ENCODE measurements around the gene CACNA1C. TPM values are rescaled to one million over a fixed set of nuclear protein-coding genes. Genes with fewer than 3 reads are reported as not detected.

Gene CACNA1C
- total RNA-seq, 3 donors from 2014 or later: 2.6 to 11.8 (median 9.5) TPM

DNA sequence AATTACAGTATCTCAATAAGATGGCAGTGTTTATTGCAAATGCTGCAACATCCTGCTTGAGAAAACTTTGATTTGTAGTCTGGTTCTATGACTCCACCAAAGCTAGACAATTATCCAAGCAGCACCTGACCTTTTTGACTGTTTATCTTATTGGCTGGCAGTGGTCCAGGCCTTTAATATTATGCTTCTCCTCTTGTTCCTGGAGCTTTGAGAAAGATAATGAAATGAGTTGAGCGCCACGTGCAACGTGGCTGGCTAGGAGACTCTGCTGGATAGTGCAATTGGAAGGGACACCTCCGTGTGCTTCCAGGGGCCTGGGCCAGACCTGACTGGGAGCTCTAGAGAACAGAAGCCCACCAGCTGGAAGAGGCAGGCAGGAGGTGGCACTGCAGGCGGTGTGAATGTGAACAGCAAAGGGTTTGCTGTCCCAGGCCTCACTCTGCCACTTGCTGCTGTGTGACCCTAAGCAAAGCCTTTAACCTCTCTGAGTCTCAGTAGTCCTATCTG lies 349.3 kb downstream of the CACNA1C start:
- no peaks in the 10 kb centered on the region for H3K27me3 ChIP-seq
- TF ChIP-seq POLR2A (IDR thresholded peaks at IDR 0.05): no peak
- TF ChIP-seq, protein P1, sequence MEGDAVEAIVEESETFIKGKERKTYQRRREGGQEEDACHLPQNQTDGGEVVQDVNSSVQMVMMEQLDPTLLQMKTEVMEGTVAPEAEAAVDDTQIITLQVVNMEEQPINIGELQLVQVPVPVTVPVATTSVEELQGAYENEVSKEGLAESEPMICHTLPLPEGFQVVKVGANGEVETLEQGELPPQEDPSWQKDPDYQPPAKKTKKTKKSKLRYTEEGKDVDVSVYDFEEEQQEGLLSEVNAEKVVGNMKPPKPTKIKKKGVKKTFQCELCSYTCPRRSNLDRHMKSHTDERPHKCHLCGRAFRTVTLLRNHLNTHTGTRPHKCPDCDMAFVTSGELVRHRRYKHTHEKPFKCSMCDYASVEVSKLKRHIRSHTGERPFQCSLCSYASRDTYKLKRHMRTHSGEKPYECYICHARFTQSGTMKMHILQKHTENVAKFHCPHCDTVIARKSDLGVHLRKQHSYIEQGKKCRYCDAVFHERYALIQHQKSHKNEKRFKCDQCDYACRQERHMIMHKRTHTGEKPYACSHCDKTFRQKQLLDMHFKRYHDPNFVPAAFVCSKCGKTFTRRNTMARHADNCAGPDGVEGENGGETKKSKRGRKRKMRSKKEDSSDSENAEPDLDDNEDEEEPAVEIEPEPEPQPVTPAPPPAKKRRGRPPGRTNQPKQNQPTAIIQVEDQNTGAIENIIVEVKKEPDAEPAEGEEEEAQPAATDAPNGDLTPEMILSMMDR (IDR thresholded peaks at IDR 0.05): no peak
- TF ChIP-seq POLR2AphosphoS5 (IDR thresholded peaks at IDR 0.05): no peak
- H3K27ac ChIP-seq: no peak overlapping the region
- H3K4me3 ChIP-seq: no peak overlapping the region
- intact Hi-C loops (cut with DNase I; ENCODE audit: low total_unique reads): no loop called here
- H3K9me3 ChIP-seq: no peaks in the 10 kb centered on the region
- DNase-seq (ENCODE audit: low spot score in 2 of 2): no peak
- H3K36me3 ChIP-seq: no peaks in the 10 kb centered on the region
- peaks cover 0 to 8% of the 10 kb centered on the region in 2 donors for H3K4me1 ChIP-seq

DNA sequence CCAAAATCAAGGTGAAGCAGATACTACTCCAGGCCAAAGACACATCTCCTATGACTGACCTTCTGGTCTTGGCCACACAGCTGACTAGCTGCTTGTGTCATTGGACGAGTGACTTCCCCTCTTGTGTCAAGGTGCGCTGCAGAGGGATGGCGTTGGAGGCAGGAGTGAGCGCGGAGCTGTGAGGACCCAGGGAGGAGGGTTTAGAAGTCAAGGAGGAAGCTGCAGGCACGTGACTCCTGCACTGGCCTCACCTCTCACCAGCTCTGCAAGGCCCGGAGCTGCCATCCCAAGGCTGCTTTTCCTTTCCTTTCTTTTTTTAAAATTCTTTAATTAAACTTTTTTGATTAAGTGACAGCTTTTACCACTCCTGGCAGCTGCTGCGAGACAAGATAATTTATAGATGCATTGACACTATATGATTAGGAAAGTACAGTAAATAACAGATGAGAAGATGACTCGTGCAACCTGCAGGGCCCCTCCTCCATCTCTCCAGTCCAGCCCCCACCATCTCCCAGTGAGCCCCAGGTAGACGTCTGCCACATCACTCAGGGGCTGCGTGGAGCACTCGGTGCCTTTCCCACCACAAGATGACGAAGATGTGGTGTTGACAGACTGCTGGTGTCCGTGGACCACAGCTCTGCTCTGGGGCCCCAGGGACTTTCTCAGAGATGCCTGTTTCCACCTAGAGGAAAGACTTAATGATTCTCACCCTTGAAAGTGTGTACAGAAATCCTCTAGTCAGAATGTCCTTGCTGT lies 350.6 kb downstream of the CACNA1C start:
- intact Hi-C loops (cut with DNase I; ENCODE audit: low total_unique reads): no loop called here
- H3K27ac ChIP-seq: no peak overlapping the region
- no peaks in the 10 kb centered on the region for H3K27me3 ChIP-seq
- H3K36me3 ChIP-seq: no peaks in the 10 kb centered on the region
- H3K4me3 ChIP-seq: no peak overlapping the region
- no peak for DNase-seq (ENCODE audit: low spot score in 2 of 2)
- H3K4me1 ChIP-seq: no peaks in the 10 kb centered on the region
- no peaks in the 10 kb centered on the region for H3K9me3 ChIP-seq
- TF ChIP-seq, protein P1 (IDR thresholded peaks at IDR 0.05): no peak
- no peak for TF ChIP-seq POLR2A (IDR thresholded peaks at IDR 0.05)
- TF ChIP-seq POLR2AphosphoS5 (IDR thresholded peaks at IDR 0.05): no peak

GRCh38 chr12:2405039-2405438 lies 352.3 kb downstream of the CACNA1C start:
- DNase-seq (ENCODE audit: low spot score in 2 of 2): no peak
- Histone ChIP-seq H3K9me3 (no peaks in the 10 kb centered on the region), H3K36me3 (no peaks in the 10 kb centered on the region), H3K27ac (no peak overlapping the region), H3K27me3 (no peaks in the 10 kb centered on the region), H3K4me3 (no peak overlapping the region), H3K4me1 (no peaks in the 10 kb centered on the region)
- intact Hi-C loops (cut with DNase I; ENCODE audit: low total_unique reads): no loop called here
- TF ChIP-seq POLR2A (IDR thresholded peaks at IDR 0.05) (no peak), POLR2AphosphoS5 (IDR thresholded peaks at IDR 0.05) (no peak)
- TF ChIP-seq, protein P1 (IDR thresholded peaks at IDR 0.05): no peak

DNA sequence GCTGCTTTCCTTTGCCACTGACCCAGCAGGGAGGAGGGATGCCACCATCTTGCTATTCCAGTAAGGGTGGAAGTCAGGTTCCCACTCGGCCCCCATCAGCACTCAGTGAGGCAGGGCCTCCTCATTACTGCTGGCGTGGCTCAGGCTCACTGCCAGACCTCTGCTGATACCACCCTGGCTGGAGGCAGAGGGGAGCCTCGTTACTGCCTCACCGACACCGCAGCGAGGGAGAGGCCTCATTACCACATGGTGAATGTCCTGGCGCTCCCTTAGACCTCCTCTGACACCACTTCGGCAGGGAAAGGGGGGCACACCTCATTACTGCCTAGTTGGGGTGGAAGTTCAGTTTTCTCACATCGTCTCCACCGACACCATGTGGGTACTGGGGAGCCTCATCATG lies 354.1 kb downstream of the CACNA1C start:
- TF ChIP-seq POLR2A (IDR thresholded peaks at IDR 0.05) (no peak), POLR2AphosphoS5 (IDR thresholded peaks at IDR 0.05) (no peak)
- TF ChIP-seq, protein P1 (IDR thresholded peaks at IDR 0.05): no peak
- Histone ChIP-seq H3K4me3 (no peak overlapping the region), H3K4me1 (no peaks in the 10 kb centered on the region), H3K27ac (no peak overlapping the region), H3K36me3 (no peaks in the 10 kb centered on the region), H3K27me3 (no peaks in the 10 kb centered on the region), H3K9me3 (no peaks in the 10 kb centered on the region)
- intact Hi-C loops (cut with DNase I; ENCODE audit: low total_unique reads): no loop called here
- no peak for DNase-seq (ENCODE audit: low spot score in 2 of 2)

GRCh38 chr12:2408262-2408661 lies 355.5 kb downstream of the CACNA1C start:
- H3K36me3 ChIP-seq: no peaks in the 10 kb centered on the region
- intact Hi-C loops (cut with DNase I; ENCODE audit: low total_unique reads): no loop called here
- DNase-seq (ENCODE audit: low spot score in 2 of 2): no peak
- H3K9me3 ChIP-seq: no peaks in the 10 kb centered on the region
- TF ChIP-seq POLR2A (IDR thresholded peaks at IDR 0.05): no peak
- TF ChIP-seq POLR2AphosphoS5 (IDR thresholded peaks at IDR 0.05): no peak
- TF ChIP-seq, protein P1 (IDR thresholded peaks at IDR 0.05): no peak
- H3K4me1 ChIP-seq: no peaks in the 10 kb centered on the region
- no peak overlapping the region for H3K4me3 ChIP-seq
- H3K27me3 ChIP-seq: no peaks in the 10 kb centered on the region
- no peak overlapping the region for H3K27ac ChIP-seq
